Spleen (tissue), 11 donors: ENCODE results near the gene PARN. TPM values are rescaled to one million over a fixed set of nuclear protein-coding genes. Genes with fewer than 3 reads are reported as not detected.
"Not testable (repeated sequence)": the region's sequence is repeated elsewhere in the genome, so short reads cannot be mapped to it uniquely, and the experiment has no call there.

Source experiments
- DNase-seq: peaks from one replicate; pipeline ENCODE4 v3.0.0-alpha.2; 2020
- H3K27ac ChIP-seq, 8 donors: fragments of 200-600 bp; sonication (generic) in 7 of 8; 1 replicate in 4 of 8; 2 replicates in 4 of 8; pipeline versions ENCODE4 v1.5.0 to v1.8.0; 2016 to 2021; ENCODE audit warnings: inconsistent platforms in 4 of 8, mild to moderate bottlenecking in 4 of 8, moderate library complexity in 1 of 8
- H3K27me3 ChIP-seq, 7 donors: fragments of 200-600 bp; sonication (generic) in 6 of 7; replicated peaks in 1 of 7; 1 replicate in 4 of 7; 2 replicates in 3 of 7; pipeline versions ENCODE4 v1.5.0 to v1.8.0; 2016 to 2021; ENCODE audit warnings: inconsistent platforms in 3 of 7, mild to moderate bottlenecking in 1 of 7
- H3K36me3 ChIP-seq, 6 donors: fragments of 200-600 bp; sonication (generic) in 5 of 6; 1 replicate in 4 of 6; 2 replicates in 2 of 6; pipeline versions ENCODE4 v1.5.0 to v1.8.0; 2016 to 2021; ENCODE audit warnings: inconsistent platforms in 2 of 6
- H3K4me1 ChIP-seq, 6 donors: fragments of 200-600 bp; sonication (generic) in 5 of 6; 1 replicate in 3 of 6; 2 replicates in 3 of 6; pipeline versions ENCODE4 v1.5.0 to v1.8.0; 2016 to 2021; ENCODE audit warnings: inconsistent platforms in 3 of 6
- H3K4me3 ChIP-seq, 8 donors: fragments of 200-600 bp; sonication (generic) in 7 of 8; 1 replicate in 4 of 8; 2 replicates in 4 of 8; pipeline versions ENCODE4 v1.5.0 to v1.8.0; 2016 to 2021; ENCODE audit warnings: inconsistent platforms in 4 of 8, mild to moderate bottlenecking in 4 of 8, moderate library complexity in 2 of 8
- H3K9me3 ChIP-seq, 8 donors: fragments of 200-600 bp; sonication (generic) in 7 of 8; 1 replicate in 4 of 8; 2 replicates in 4 of 8; pipeline versions ENCODE4 v1.5.0 to v1.8.0; 2016 to 2021; ENCODE audit warnings: inconsistent platforms in 4 of 8
- CTCF ChIP-seq, 11 experiments: fragments of 200-600 bp in 7 of 11; fragments of 450-650 bp in 4 of 11; sonication (generic) in 4 of 11; IDR thresholded peaks in 8 of 11; conservative IDR thresholded peaks in 3 of 11; 1 replicate in 7 of 11; 2 replicates in 4 of 11; pipeline versions ENCODE4 v1.4.0 to v1.8.0; 2016 to 2021; ENCODE audit warnings: antibody characterized with exemption in 11 of 11, inconsistent platforms in 4 of 11, mild to moderate bottlenecking in 1 of 11
- POLR2A ChIP-seq, 3 donors: fragments of 450-650 bp; IDR thresholded peaks; one replicate each; pipeline ENCODE4 v1.5.1; 2017; ENCODE audit warnings: antibody characterized with exemption in 3 of 3, mild to moderate bottlenecking in 1 of 3
- POLR2AphosphoS5 ChIP-seq, 3 donors: sonication (generic); formaldehyde crosslinking; IDR thresholded peaks; one replicate each; pipeline ENCODE4 v1.5.1; 2017; ENCODE audit warnings: antibody characterized with exemption in 3 of 3
- WGBS, 5 donors: extraction: QIAGEN DNeasy Blood & Tissue Kit in 3 of 5; methylation state at CpG; one replicate each; pipeline versions ENCODE4 v1.1.5 to v1.1.7; 2013 to 2018; 5-methylcytosine and 5-hydroxymethylcytosine counted together
- intact Hi-C: fragments of 100-400 bp; cut with DNase I; formaldehyde crosslinking; loops from one replicate; pipeline ENCODE4 v1.15.0; 2023; ENCODE audit warnings: low total_unique reads
- polyA plus RNA-seq, 3 donors: library from polyadenylated mRNA; stranded (reverse); fragments of 200-250 nt; gene quantifications; one replicate each; pipeline ENCODE4 v1.2.1, GENCODE V29; 2013
- total RNA-seq, 7 donors: library from RNA; depleted of rRNA in 3 of 7; stranded (reverse); fragments of >200 nt in 3 of 7; fragmentation: NEBNext Ultra II Directional in 4 of 7; extraction: Animal tissue kit (Norgen Biotek cat#: 25700) in 4 of 7; gene quantifications; one replicate each; pipeline versions ENCODE4 v1.1.0 to v1.2.1, GENCODE V29; 2016 to 2021
- donor health status: healthy with polysubstance abuse.
- donor health status: DM: no; HTN: no; CAD: no; lungs with moderate emphysema.
- donor health status: DM: no; HTN: no; CAD: no.
- donor health status: Bipolar disorder and iron deficiency.
- donor health status: healthy.
- donor health status: DM: no; HTN: no; CAD: no.
- donor health status: DM: yes; HTN: yes; CAD: no.

PARN gene
- total and polyA plus RNA-seq, 10 donors: 10.3 to 49.0 (median 35.6) TPM

DNA sequence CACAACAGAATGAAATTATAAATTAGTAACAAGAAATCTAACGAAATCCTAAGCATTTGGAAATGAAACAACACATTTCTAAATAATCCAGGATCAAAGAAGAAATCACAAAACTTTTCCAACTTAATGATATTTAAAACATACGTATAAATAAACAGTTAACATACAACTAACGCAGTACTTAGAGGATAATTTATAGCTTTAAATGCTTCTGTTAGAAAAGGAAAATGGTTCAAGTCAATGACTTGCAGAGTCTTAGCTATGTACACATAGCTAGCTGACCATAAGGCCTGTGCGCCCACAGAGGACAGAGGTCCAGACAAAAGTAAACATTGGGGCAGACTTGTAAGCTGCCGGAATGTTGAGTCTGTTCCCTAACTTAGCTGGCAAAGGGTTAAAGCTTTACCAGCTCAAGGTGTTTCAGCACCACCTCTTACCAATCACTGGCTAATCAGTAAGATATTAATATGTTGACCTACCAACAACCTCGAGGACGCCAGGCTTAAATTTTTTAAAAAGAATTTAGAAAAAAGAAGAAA, 84.6 kb downstream of the PARN start:
- TF ChIP-seq POLR2AphosphoS5 (IDR thresholded peaks at IDR 0.05): no peak
- no peak for TF ChIP-seq CTCF (IDR thresholded peaks at IDR 0.05 in 8 of 11, conservative IDR thresholded peaks at IDR 0.05 in 3 of 11)
- no peak for TF ChIP-seq POLR2A (IDR thresholded peaks at IDR 0.05)
- Histone ChIP-seq H3K27me3 (no peaks in the 10 kb centered on the region), H3K4me3 (no peak overlapping the region), H3K27ac (no peak overlapping the region), H3K4me1 (no peaks in the 10 kb centered on the region), H3K36me3 (peaks cover 0 to 86% (median 23%) of the 10 kb centered on the region in 6 donors), H3K9me3 (peaks cover 0 to 14% (median 9%) of the 10 kb centered on the region in 8 donors)
- 88 to 96% (median 94%) methylated on average over 7 of the region's 7 CpGs for WGBS, 5 donors
- intact Hi-C loops: no loop called here
- DNase-seq: no peak

DNA sequence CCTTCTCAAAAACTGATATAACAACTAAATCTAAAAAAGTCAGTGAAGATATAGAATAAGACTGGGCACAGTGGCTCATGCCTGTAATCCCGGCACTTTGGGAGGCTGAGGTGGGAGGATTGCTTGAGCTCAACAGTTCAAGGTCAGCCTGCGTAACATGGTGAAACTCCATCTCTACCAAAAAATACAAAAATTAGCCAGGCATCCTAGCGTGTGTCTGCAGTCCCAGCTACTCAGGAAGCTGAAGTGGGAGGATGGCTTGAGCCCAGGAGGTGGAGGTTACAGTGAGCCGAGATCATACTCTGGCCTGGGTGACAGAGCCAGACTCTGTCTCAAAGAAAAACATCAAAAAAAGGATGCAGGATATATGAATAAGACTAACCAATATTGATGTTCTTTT, 85.2 kb downstream of the PARN start:
- intact Hi-C loops, H3K27ac ChIP-seq, H3K4me3 ChIP-seq, H3K27me3 ChIP-seq, DNase-seq, H3K4me1 ChIP-seq: not testable (repeated sequence)
- Histone ChIP-seq H3K9me3 (peaks cover 0 to 14% (median 9%) of the 10 kb centered on the region in 8 donors), H3K36me3 (peaks cover 0 to 82% (median 22%) of the 10 kb centered on the region in 6 donors)
- WGBS, 5 donors: 78 to 95% (median 86%) methylated on average over 4 of the region's 4 CpGs

- no peak for TF ChIP-seq CTCF (IDR thresholded peaks at IDR 0.05 in 8 of 11, conservative IDR thresholded peaks at IDR 0.05 in 3 of 11)
- no peak for TF ChIP-seq POLR2AphosphoS5 (IDR thresholded peaks at IDR 0.05)
- no peak for TF ChIP-seq POLR2A (IDR thresholded peaks at IDR 0.05)
- H3K4me3 ChIP-seq: no peak overlapping the region
- peaks cover 0 to 14% (median 9%) of the 10 kb centered on the region in 8 donors for H3K9me3 ChIP-seq
- peaks cover 0 to 44% (median 13%) of the 10 kb centered on the region in 6 donors for H3K36me3 ChIP-seq
- DNase-seq: no peak
- H3K27ac ChIP-seq: no peak overlapping the region
- H3K27me3 ChIP-seq: no peaks in the 10 kb centered on the region
- intact Hi-C loops: loop anchor here (5.0 kb wide), 1 partner anchor 292 kb away; no protein-coding TSS in a partner anchor
- H3K4me1 ChIP-seq: no peaks in the 10 kb centered on the region
- 89 to 96% (median 93%) methylated on average over 2 of the region's 2 CpGs for WGBS, 5 donors
These were observed 90.4 kb downstream of the PARN start for GRCh38 chr16:14539631-14540030.

GRCh38 chr16:14539156-14539555, 90.9 kb downstream of the PARN start:
- Histone ChIP-seq H3K27ac (no peak overlapping the region), H3K9me3 (peaks cover 0 to 14% (median 9%) of the 10 kb centered on the region in 8 donors), H3K27me3 (no peaks in the 10 kb centered on the region), H3K4me3 (no peak overlapping the region), H3K4me1 (no peaks in the 10 kb centered on the region), H3K36me3 (peaks cover 0 to 39% (median 12%) of the 10 kb centered on the region in 6 donors)
- no peak for TF ChIP-seq CTCF (IDR thresholded peaks at IDR 0.05 in 8 of 11, conservative IDR thresholded peaks at IDR 0.05 in 3 of 11)
- TF ChIP-seq POLR2A (IDR thresholded peaks at IDR 0.05): no peak
- no peak for TF ChIP-seq POLR2AphosphoS5 (IDR thresholded peaks at IDR 0.05)
- 97 to 99% (median 98%) methylated on average over 5 of the region's 5 CpGs for WGBS, 5 donors
- DNase-seq: no peak
- intact Hi-C loops: loop anchor here (5.0 kb wide), 1 partner anchor 292 kb away; no protein-coding TSS in a partner anchor
